Mammary microvascular endothelial cell (primary cell): Measurements from ENCODE around the gene CX3CL1. TPM values are rescaled to one million over a fixed set of nuclear protein-coding genes. Genes with fewer than 3 reads are reported as not detected.

Experiments
- total RNA-seq: library from RNA; depleted of rRNA; stranded (reverse); fragments of >200 nt; gene quantifications from 2 replicates; pipeline ENCODE4 v1.2.3, GENCODE V29; 2015

Gene CX3CL1
- 5.1 and 6.1 TPM in 2 replicates for total RNA-seq

DNA sequence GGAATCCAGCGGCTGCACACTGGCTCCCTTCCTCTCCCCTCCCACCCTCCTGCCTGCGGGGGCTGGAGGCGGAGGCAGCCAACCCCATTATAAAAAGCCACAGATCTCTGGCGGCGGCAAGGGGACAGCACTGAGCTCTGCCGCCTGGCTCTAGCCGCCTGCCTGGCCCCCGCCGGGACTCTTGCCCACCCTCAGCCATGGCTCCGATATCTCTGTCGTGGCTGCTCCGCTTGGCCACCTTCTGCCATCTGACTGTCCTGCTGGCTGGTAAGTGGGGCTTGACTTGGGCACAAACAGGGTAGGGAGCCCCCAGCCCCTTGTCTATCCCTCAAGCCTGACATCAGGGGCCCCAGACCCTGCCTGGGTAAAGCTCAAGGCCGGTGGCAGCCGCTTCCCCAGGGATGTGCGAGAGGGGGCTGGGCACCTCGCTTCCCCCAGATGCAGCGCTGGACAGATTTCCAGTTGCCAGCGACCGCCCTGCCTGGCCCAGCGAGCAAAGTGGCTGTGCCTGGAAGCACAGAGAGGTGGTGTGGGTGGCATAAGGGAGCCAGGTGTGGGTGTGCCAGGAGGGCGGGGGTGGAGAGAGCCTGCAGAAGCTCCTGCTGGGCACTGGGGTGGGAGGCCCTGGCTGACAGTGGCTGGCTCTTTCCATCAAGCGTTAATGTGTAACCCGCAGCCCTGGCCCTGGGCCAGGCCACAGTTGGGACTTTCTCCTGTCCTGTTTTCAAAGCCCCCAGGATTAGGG lies at the start of gene CX3CL1:
Gene CX3CL1 (plus strand): TSS at position 119 of the 745 bp plus-strand sequence. CDS start 79 bp downstream, at position 198.

DNA sequence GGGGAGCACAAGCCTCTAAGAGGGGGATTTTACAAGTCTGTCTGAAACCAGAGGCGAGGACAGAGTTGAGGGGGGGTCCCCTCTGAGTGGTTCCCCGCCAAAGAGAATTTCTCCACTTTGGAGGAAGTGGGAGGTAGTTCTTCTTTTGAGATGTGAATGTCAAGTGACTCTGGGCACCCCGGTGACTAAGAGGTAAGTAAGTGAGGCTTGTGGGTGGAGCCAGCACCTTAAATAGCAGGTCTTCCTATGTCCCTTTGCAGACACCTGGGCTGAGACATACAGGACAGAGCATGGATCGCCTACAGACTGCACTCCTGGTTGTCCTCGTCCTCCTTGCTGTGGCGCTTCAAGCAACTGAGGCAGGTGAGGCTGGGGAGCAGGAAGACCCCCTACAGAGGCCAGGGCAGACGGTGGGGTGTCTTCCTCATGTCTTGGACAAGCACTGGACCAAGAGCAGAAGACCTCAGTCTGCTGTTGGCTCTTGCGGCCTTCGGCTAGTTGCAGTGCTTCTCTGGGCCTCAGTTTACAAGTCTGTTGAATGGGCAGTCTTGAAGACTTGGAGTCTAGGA lies 13.7 kb upstream of the CX3CL1 start, which contains the start of gene CCL22:
Gene CCL22 (plus strand): TSS at position 257 of the 569 bp plus-strand sequence. CDS start 34 bp downstream, at position 291.

DNA sequence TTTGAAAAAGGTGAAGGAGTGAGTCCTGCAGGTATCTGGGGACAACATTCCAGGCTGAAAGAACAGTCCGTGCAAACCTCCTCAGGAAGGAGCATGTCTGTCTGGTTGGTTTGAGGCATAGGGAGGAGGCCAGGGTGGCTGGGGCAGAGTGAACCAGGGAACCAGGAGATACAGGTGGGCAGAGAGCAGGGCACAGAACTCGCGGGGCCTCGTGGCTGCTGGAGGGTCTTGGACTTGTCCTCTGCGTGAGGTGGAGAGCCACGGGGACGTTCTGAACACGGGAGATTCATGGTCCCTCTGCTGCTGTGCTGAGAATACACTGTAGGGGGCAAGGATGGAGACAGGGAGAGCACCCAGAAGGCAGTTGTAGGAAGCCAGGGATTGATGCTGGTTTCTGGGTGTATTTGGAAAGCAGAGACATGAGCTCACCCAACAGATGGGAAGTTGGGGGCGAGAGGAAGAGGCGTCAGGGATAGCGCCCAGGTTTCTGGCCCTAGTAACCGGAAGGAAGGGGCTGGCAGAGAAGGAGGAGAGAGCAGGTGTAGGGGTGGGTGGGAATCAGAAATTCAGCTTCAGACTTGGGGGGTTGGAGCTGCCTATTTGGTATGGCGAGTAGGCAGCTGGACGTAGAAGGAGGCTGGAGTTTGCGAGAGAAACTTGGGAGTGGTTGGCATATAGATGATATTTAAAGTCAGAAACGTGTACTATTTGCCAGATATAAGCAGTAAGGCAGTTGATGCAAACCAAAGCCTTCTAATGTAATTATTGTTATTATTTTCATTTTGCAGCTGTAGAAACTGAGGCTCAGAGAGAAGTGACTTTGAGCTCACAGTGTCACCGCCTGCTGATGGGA lies 31.9 kb downstream of the CX3CL1 start, which contains the start of gene CCL17:
Gene CCL17 (plus strand): TSS at position 803 of the 853 bp plus-strand sequence. CDS start 9,166 bp downstream, outside the sequence.

Other genes starting within 250 kb of the CX3CL1 start
- gene PSME3IP1, start 186.5 kb upstream of the CX3CL1 start, total RNA-seq, result 58.0 and 66.2 TPM in 2 replicates
- 29.7 and 30.0 TPM in 2 replicates for gene RSPRY1, start 186.2 kb upstream of the CX3CL1 start, total RNA-seq
- 117 and 124 TPM in 2 replicates for gene ARL2BP, start 127.2 kb upstream of the CX3CL1 start, total RNA-seq
- 2.1 and 3.0 TPM in 2 replicates for gene PLLP, start 87.8 kb upstream of the CX3CL1 start, total RNA-seq
- not detected in 2 replicates for gene CCL22, start 13.7 kb upstream of the CX3CL1 start, total RNA-seq
- gene CCL17, start 32.3 kb downstream of the CX3CL1 start, total RNA-seq, result not detected in 2 replicates
- 59.5 and 68.2 TPM in 2 replicates for gene CIAPIN1, start 74.9 kb downstream of the CX3CL1 start, total RNA-seq
- 44.5 and 45.7 TPM in 2 replicates for gene COQ9, start 75.0 kb downstream of the CX3CL1 start, total RNA-seq
- gene POLR2C, start 90.2 kb downstream of the CX3CL1 start, total RNA-seq, result 96.7 and 107 TPM in 2 replicates
- gene DOK4, start 114.0 kb downstream of the CX3CL1 start, total RNA-seq, result 7.8 and 10.1 TPM in 2 replicates
- 13.4 and 17.4 TPM in 2 replicates for gene CCDC102A, start 164.1 kb downstream of the CX3CL1 start, total RNA-seq
- gene ADGRG5, start 170.2 kb downstream of the CX3CL1 start, total RNA-seq, result not detected in 2 replicates